Mesodermal cell (in vitro differentiated cells): Measurements from ENCODE around the gene C4orf54.
A peak's percentile ranks its signal among the peaks of the same experiment; 100 is the strongest.

Experiments used
- H3K27ac ChIP-seq: 2 replicates; pipeline ENCODE4 v1.7.0; 2013; ENCODE audit warnings: mild to moderate bottlenecking, low read depth, low read length, moderate library complexity; ENCODE audit not compliant: severe bottlenecking
- H3K36me3 ChIP-seq: 2 replicates; pipeline ENCODE4 v1.7.1; 2013; ENCODE audit warnings: mild to moderate bottlenecking, low read length, moderate library complexity; ENCODE audit not compliant: control insufficient read depth, insufficient read depth
- H3K4me1 ChIP-seq: one replicate; pipeline ENCODE4 v1.7.1; 2013; ENCODE audit warnings: mild to moderate bottlenecking, low read length; ENCODE audit not compliant: insufficient read depth, control insufficient read depth, poor library complexity, severe bottlenecking
- H3K4me3 ChIP-seq: 2 replicates; pipeline ENCODE4 v1.7.0; 2013; ENCODE audit warnings: low read length, control low read depth, mild to moderate bottlenecking; ENCODE audit not compliant: insufficient read depth, poor library complexity, severe bottlenecking; ENCODE audit errors: extremely low read depth
- H3K9me3 ChIP-seq: 2 replicates; pipeline ENCODE4 v1.7.1; 2013; ENCODE audit warnings: mild to moderate bottlenecking, low read length, moderate library complexity; ENCODE audit not compliant: control insufficient read depth
- WGBS, 2 experiments: methylation state at CpG; one replicate each; pipeline ENCODE4 v1.1.5; 2013; ENCODE audit warnings: missing lambda C conversion rate in 2 of 2; ENCODE audit not compliant: insufficient coverage in 2 of 2; 5-methylcytosine and 5-hydroxymethylcytosine counted together

C4orf54 gene

DNA sequence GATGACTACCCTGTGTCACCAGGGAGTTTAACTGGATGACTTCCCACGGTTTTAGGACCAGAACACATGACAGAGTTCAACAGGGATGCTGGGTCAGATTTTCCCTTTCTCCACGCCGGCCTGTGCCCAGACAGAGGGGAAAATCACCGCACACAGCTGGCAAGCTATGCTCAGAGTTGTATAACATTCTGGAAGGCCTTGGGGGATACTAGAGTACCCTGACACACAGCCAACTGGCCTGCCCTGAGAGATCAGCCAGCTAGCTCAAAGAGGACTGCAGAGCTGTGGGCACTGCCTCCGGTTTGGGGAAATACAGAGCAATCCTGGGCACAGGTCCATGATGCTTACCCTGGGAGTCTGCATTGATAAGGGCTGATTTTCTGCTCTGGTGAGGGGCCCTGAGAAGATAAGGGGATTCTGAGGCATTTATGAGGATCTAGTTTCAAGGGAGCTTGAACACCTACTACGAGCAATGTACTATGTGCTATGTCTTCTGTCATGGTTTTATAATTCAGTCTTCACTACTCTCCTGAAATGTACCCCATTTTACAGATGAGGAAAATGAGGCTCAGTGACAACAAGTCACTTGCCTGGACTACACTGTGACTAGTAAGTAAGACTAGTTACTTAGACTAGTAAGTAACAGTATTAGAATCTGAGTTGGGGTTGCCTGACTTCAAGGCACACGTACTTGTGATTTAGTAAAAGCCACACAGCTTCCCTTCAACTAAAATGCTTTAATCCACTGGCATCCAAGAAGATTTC is 14.7 kb downstream of the C4orf54 start:
- Histone ChIP-seq H3K9me3 (no peaks in the 10 kb centered on the region), H3K4me1 (no peaks in the 10 kb centered on the region), H3K4me3 (no peak overlapping the region), H3K27ac (peak overlapping the region; percentile 17), H3K36me3 (no peaks in the 10 kb centered on the region)
- WGBS, 2 experiments: 80 to 86% methylated on average over 4 to 5 of the region's 7 CpGs

DNA sequence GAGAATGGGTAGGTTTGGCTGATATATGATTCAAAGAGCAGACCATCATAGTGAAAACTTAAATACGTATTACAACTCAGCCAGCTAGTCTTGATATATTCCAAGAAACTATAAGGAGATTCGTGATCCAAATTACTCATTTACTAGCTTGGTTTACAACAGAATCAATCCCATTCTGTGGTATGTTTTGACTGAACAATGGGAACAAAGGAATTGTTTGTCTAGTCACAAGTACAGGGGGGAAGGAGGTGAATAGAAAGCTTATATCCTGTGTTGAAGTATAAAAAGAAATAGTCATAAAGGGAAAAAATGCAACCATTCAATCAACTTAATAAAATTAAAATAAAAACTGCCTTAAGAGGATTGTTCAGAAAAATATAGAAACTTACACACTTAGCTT is 17.0 kb downstream of the C4orf54 start:
- no peaks in the 10 kb centered on the region for H3K36me3 ChIP-seq
- H3K4me1 ChIP-seq: no peaks in the 10 kb centered on the region
- no peaks in the 10 kb centered on the region for H3K9me3 ChIP-seq
- 100% methylated on average over 1 of the region's 2 CpGs; no CpG with 5 or more reads in 1 of the 2 experiments for WGBS, 2 experiments
- H3K4me3 ChIP-seq: no peak overlapping the region
- no peak overlapping the region for H3K27ac ChIP-seq

DNA sequence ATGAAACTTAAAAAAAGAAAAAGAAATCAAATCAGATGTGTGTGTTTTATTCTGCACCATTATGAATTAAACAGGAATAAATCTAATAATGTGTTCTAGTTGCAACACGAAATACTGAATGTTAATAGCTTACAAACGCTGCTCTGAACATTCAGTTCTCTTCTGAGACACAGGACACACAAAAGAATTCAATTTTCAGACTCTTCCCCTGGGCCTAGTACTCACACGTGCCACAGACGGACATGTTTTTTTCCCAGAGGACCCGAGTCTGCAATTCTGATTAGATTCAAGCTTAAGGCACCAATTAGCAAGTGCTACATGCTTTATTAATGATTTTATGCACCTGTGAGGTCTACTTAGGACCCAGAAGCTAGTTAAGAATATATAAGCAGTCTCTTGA is 20.5 kb downstream of the C4orf54 start:
- Histone ChIP-seq H3K9me3 (no peaks in the 10 kb centered on the region), H3K27ac (no peak overlapping the region), H3K4me1 (no peaks in the 10 kb centered on the region), H3K36me3 (no peaks in the 10 kb centered on the region), H3K4me3 (no peak overlapping the region)
- WGBS, 2 experiments: 83 to 87% methylated on average over 4 of the region's 5 CpGs

DNA sequence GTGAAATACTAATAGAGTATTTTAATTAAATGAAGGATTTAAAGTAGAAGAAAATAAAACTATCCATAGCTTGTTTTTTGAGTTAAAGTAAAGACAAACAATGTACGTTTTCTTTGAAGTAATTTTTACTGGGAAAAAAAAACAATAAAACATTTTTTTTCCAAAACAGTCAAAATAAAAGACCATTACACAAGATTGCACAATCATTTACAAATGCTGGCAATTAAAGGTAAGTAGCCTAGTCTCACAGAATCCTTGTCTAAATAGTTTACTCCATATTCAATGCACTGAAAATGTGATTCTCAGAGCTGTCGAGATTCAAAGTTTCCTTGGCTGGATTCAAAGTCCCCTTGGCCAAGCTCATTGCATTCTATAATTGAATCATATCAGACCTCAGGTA is 21.2 kb downstream of the C4orf54 start:
- 93 to 100% methylated on average over 1 of the region's 2 CpGs for WGBS, 2 experiments
- H3K36me3 ChIP-seq: no peaks in the 10 kb centered on the region
- H3K4me1 ChIP-seq: no peaks in the 10 kb centered on the region
- H3K27ac ChIP-seq: no peak overlapping the region
- no peak overlapping the region for H3K4me3 ChIP-seq
- H3K9me3 ChIP-seq: no peaks in the 10 kb centered on the region

DNA sequence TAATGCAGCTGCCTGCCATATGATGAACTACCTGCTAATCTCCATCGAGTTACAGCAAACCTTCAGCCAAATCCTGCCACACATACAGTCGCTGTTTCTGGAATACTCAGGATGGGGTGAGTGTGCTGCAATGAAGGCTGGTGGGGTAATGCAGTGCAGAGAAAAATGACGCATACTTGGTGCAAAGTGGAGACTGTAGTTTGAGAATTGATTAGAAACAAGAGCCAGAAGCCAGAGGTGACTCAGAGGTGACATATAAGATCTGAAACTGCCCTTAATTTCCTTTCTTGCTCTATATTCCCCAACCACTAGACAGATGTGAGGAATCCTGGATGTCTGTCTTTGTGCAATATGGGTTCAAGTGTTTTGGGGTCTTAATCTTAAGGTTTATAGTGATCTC is 22.0 kb downstream of the C4orf54 start:
- H3K36me3 ChIP-seq: no peaks in the 10 kb centered on the region
- 100% methylated on average over 1 to 3 of the region's 3 CpGs for WGBS, 2 experiments
- no peak overlapping the region for H3K27ac ChIP-seq
- H3K9me3 ChIP-seq: no peaks in the 10 kb centered on the region
- no peak overlapping the region for H3K4me3 ChIP-seq
- H3K4me1 ChIP-seq: no peaks in the 10 kb centered on the region

DNA sequence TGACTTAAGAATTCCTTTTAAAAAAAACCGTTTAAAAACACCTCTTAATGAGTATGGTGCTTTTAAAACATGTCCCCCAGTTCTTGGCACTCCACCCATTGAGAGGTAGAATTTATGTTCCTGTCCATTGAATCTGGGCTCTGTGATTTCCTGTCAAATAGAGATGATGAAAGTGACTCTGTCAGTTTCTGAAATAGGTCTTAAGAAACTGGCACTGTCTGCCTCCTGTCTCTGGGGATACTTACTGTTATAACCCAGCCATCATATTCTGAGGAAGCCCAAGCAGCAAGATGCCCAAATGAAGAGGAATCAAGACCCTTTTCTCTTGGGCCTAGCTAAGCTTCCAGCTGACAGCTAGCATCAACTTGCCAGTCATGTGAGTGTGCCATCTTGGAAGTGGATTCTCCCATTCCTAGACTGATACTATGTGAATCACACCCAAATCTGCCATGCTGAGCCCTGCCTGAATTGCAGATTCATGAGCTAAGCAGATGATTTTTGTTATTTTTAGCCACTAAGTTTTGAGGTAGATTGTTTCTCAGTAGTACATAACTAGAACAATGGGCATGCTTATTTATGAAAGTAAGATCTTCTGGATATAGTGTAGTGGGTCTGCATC is 22.8 kb downstream of the C4orf54 start:
- Histone ChIP-seq H3K4me3 (no peak overlapping the region), H3K4me1 (no peaks in the 10 kb centered on the region), H3K36me3 (no peaks in the 10 kb centered on the region), H3K9me3 (no peaks in the 10 kb centered on the region), H3K27ac (no peak overlapping the region)
- no CpG with 5 or more reads among the region's 1 CpG for WGBS, 2 experiments

DNA sequence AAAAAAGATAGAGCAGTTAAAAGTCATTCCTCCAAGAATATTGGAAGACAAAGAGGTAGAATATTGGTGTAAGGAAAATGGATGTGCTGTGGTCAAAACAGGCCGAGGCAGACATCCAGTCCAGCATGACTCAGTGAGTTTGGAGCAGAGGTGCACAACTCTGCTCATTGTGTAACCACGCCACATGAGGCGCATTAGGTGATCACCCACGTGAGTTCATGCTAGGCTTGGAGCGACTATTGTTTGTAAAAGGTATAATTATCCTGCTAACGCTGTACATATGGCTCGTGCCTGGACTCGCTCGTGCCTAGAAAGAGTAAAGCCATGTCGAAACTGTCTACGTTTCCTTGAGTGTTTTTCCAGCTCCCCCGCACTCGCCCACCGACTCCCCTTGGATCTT is 23.9 kb downstream of the C4orf54 start:
- Histone ChIP-seq H3K36me3 (no peaks in the 10 kb centered on the region), H3K4me3 (no peak overlapping the region), H3K27ac (no peak overlapping the region), H3K9me3 (no peaks in the 10 kb centered on the region), H3K4me1 (no peaks in the 10 kb centered on the region)
- WGBS, 2 experiments: 96% methylated on average over 11 to 12 of the region's 14 CpGs

DNA sequence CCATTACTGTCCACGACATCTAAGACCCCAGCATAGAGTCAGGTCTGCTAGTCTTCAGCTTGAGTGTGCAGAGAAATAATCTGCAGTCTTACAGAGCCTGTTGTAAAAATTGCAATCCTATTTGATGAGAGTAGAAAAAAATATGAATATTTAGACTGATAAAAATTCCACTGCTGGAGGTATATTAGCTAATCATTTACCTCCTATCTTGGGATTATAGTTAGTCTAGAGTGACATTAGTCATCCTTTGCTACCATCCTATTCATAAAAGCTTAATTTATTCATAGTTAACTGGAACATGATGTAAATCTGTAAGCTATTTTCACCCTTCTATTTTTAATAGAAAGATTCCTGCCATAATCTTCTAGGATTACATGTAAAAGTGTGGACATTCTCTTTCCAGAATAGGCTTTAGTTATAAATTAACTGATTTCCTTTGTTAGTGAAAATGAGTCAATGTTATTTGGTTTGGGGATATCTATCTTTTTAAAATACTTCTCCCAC is 26.7 kb downstream of the C4orf54 start:
- 83% methylated on average over 1 of the region's 1 CpG; no CpG with 5 or more reads in 1 of the 2 experiments for WGBS, 2 experiments
- no peaks in the 10 kb centered on the region for H3K36me3 ChIP-seq
- H3K4me1 ChIP-seq: no peaks in the 10 kb centered on the region
- no peaks in the 10 kb centered on the region for H3K9me3 ChIP-seq
- H3K4me3 ChIP-seq: no peak overlapping the region
- no peak overlapping the region for H3K27ac ChIP-seq

DNA sequence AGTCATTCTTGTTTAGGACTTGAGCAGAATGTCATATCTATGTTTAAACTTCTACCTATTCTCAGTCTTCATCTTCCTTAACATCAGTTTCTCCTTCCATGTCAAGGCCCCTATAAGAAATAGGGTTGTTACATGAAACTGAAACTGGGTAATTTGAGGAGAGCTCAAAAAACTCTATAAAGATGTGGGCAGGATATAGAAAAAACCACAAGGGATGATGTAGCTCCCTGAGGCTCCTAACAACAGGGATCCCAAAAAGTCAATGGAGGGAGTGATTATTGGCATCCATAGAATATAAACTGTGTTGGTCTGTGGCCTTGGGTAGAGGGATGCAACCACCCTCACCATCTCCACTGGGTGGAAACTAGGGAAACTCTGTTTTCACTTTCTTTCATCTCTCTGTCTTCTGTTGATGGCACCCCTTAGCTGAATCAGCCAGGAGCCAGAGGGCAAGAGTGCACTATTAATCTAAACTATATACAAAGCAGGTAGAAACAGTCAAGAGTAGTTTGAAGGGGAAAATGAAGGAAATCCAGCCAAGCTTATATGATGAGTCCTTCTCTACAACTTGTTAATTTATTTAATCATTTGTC is 27.6 kb downstream of the C4orf54 start:
- H3K4me3 ChIP-seq: no peak overlapping the region
- H3K36me3 ChIP-seq: no peaks in the 10 kb centered on the region
- H3K27ac ChIP-seq: no peak overlapping the region
- H3K9me3 ChIP-seq: no peaks in the 10 kb centered on the region
- H3K4me1 ChIP-seq: no peaks in the 10 kb centered on the region

DNA sequence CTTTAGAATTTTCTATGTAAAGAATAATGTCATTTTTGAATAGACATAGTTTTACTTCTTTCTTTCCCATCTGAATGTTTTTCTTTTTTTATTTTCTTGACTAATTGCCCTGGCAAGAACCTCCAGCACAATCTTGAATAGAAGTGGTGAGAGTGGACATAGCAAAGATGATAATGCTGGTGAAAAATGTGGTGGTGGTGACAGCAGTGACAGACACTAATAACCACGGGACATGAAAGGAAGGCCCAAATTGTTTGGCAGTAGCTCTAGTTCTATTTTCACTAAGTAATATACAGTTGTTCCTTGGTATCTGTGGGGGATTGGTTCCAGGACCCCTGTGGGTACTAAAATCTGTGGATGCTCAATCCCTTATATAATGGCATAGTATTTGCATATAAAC is 29.6 kb downstream of the C4orf54 start:
- Histone ChIP-seq H3K4me1 (no peaks in the 10 kb centered on the region), H3K4me3 (no peak overlapping the region), H3K9me3 (no peaks in the 10 kb centered on the region), H3K36me3 (no peaks in the 10 kb centered on the region), H3K27ac (no peak overlapping the region)
- WGBS, 2 experiments: no CpG with 5 or more reads among the region's 1 CpG

DNA sequence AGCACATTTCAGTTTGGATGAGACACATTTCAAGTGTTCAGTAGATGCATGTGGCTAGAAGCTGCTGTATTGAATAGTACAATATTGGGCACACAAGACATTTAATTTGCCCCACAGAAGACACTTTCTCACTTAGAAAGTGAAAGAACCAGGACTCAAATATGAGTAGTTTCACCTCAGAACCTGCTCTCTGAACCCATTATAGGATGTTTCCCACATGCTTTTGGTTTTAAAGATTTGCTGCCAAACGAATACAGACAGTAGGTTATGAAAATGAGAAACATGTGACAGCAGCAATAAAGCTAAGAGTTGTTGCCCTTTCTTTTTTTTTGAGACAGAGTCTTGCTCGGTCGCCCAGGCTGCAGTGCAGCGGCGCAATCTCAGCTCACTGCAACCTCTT is 32.3 kb downstream of the C4orf54 start:
- WGBS, 2 experiments: 86 to 88% methylated on average over 5 of the region's 5 CpGs
- H3K36me3 ChIP-seq: no peaks in the 10 kb centered on the region
- no peaks in the 10 kb centered on the region for H3K4me1 ChIP-seq
- no peak overlapping the region for H3K4me3 ChIP-seq
- no peaks in the 10 kb centered on the region for H3K9me3 ChIP-seq
- no peak overlapping the region for H3K27ac ChIP-seq
